GM12878 (cell line): ENCODE measurements around the gene TRAF2. TPM values are rescaled to one million over a fixed set of nuclear protein-coding genes. Genes with fewer than 3 reads are reported as not detected.
A peak's percentile ranks its signal among the peaks of the same experiment; 100 is the strongest.
"Not testable (repeated sequence)": the region's sequence is repeated elsewhere in the genome, so short reads cannot be mapped to it uniquely, and the experiment has no call there.

Experiments
- ATAC-seq: fragments of 200-7000 bp; cut with Tn5 transposase; 3 replicates; pipeline ENCODE4 v1.9.1; 2020; ENCODE audit warnings: mild to moderate bottlenecking, moderate library complexity
- BruUV-seq: library from RNA; stranded (reverse); fragments of 400-500 nt; replicated peaks from 2 replicates; lab custom pipeline; 2021; lab: Mats Ljungman, UMichigan
- CTCF ChIA-PET: fragments of 300-600 bp; sonication (Branson Sonifier 250); formaldehyde crosslinking; extraction: SDS; loops from one replicate; lab custom pipeline; 2021; ENCODE audit warnings: inconsistent platforms; lab: Yijun Ruan, JAX
- POLR2A ChIA-PET: fragments of 350-600 bp; formaldehyde crosslinking; extraction: SDS; loops from one replicate; lab custom pipeline; 2021; ENCODE audit warnings: inconsistent platforms; lab: Charles Lee
- RAD21 ChIA-PET: fragments of 300-600 bp; sonication (Branson Sonifier 250); formaldehyde crosslinking; loops from one replicate; lab custom pipeline; 2023; ENCODE audit warnings: antibody characterized with exemption; ENCODE audit not compliant: unreplicated experiment; lab: Charles Lee
- SMC1A ChIA-PET: fragments of 300-600 bp; sonication (Branson Sonifier 250); formaldehyde crosslinking; loops from one replicate; lab custom pipeline; 2023; ENCODE audit not compliant: unreplicated experiment, uncharacterized antibody; lab: Charles Lee
- DNase-seq: peaks from one replicate; pipeline ENCODE4 v3.0.0-alpha.2; 2011; ENCODE audit warnings: low read depth, low spot score
- FAIRE-seq: peaks from 3 replicates; lab custom pipeline; 2011; peaks lifted over from hg19 to GRCh38; lab: Jason Lieb, UNC
- H2AFZ ChIP-seq: 2 replicates; pipeline ENCODE4 v1.6.0; 2011; ENCODE audit warnings: low read depth, low read length, control low read depth; ENCODE audit not compliant: control insufficient read depth
- H3K27ac ChIP-seq: 2 replicates; pipeline ENCODE4 v1.5.1; 2011; ENCODE audit warnings: control low read depth; ENCODE audit not compliant: control insufficient read depth, insufficient read depth
- H3K27me3 ChIP-seq, 2 experiments: replicated peaks in 1 of 2; 2 replicates each; pipeline versions ENCODE4 v1.6.0 to v1.6.1; 2011; ENCODE audit warnings: low read length in 1 of 2; ENCODE audit not compliant: control insufficient read depth in 2 of 2, insufficient read depth in 2 of 2
- H3K36me3 ChIP-seq, 2 experiments: 2 replicates each; pipeline ENCODE4 v1.5.1; 2011; ENCODE audit warnings: low read length in 1 of 2; ENCODE audit not compliant: control insufficient read depth in 2 of 2, insufficient read depth in 2 of 2
- H3K4me1 ChIP-seq: 2 replicates; pipeline ENCODE4 v1.6.1; 2011; ENCODE audit warnings: mild to moderate bottlenecking, low read length, moderate library complexity, mixed read lengths; ENCODE audit not compliant: control insufficient read depth, insufficient read depth
- H3K4me2 ChIP-seq: 2 replicates; pipeline ENCODE4 v1.6.0; 2011; ENCODE audit warnings: control low read depth; ENCODE audit not compliant: control insufficient read depth, insufficient read depth
- H3K4me3 ChIP-seq: fragments of 200-600 bp; sonication (generic); 2 replicates; pipeline ENCODE4 v1.5.1; 2016
- H3K79me2 ChIP-seq: 2 replicates; pipeline ENCODE4 v1.6.0; 2011; ENCODE audit warnings: low read length; ENCODE audit not compliant: control insufficient read depth, insufficient read depth
- H3K9ac ChIP-seq: 2 replicates; pipeline ENCODE4 v1.8.0; 2011; ENCODE audit warnings: low read length, control low read depth, mixed read lengths; ENCODE audit not compliant: control insufficient read depth, insufficient read depth
- H3K9me3 ChIP-seq: replicated peaks from 3 replicates; pipeline ENCODE4 v1.5.1; 2011; ENCODE audit warnings: mild to moderate bottlenecking, low read length; ENCODE audit not compliant: control insufficient read depth, insufficient read depth
- H4K20me1 ChIP-seq: 2 replicates; pipeline ENCODE4 v1.6.0; 2011; ENCODE audit not compliant: control insufficient read depth, insufficient read depth
- EZH2 ChIP-seq: IDR thresholded peaks from 2 replicates; pipeline ENCODE4 v1.6.1; 2012; ENCODE audit warnings: low read depth, mild to moderate bottlenecking, control low read depth, inconsistent platforms, low read length, borderline replicate concordance; ENCODE audit not compliant: control insufficient read depth
- NFYB ChIP-seq: IDR thresholded peaks from 2 replicates; pipeline ENCODE4 v1.6.1; 2011; ENCODE audit warnings: low read depth, mild to moderate bottlenecking, low read length, improper control_type of control experiment, moderate library complexity; ENCODE audit not compliant: insufficient read depth
- POLR2A ChIP-seq: IDR thresholded peaks from 2 replicates; pipeline ENCODE4 v1.6.1; 2011; ENCODE audit warnings: low read depth, mild to moderate bottlenecking, low read length
- POU2F2 ChIP-seq: IDR thresholded peaks from 3 replicates; pipeline ENCODE4 v1.6.1; 2011; ENCODE audit warnings: low read depth, mild to moderate bottlenecking, low read length, borderline replicate concordance
- RFX5 ChIP-seq: IDR thresholded peaks from 2 replicates; pipeline ENCODE4 v1.6.1; 2011; ENCODE audit warnings: low read depth, low read length, improper control_type of control experiment
- WGBS: methylation state at CpG from one replicate; pipeline ENCODE4 v1.1.6; 2016; ENCODE audit warnings: low lambda C conversion rate; ENCODE audit not compliant: insufficient replicate concordance, insufficient coverage; ENCODE audit errors: missing lambda C conversion rate; 5-methylcytosine and 5-hydroxymethylcytosine counted together
- in situ Hi-C: fragments of 300-500 bp; cut with MboI; formaldehyde crosslinking; loops from 9 replicates; pipeline ENCODE4 v1.14.3; 2018; ENCODE audit warnings: mixed read lengths
- intact Hi-C: fragments of 100-400 bp; cut with micrococcal nuclease; formaldehyde crosslinking; loops from one replicate; pipeline ENCODE4 v1.14.2; 2022; ENCODE audit not compliant: unreplicated experiment
- polyA plus RNA-seq, 11 experiments: library from polyadenylated mRNA; depleted of rRNA in 4 of 11; unstranded in 6 of 11; stranded (reverse) in 5 of 11; fragments of >200 nt; fragmentation: Nextera tagmentation in 4 of 11; fragmentation: Illumina TruSeq in 1 of 11; extraction: Ambion mirVana in 4 of 11; extraction: Trizol in 1 of 11; gene quantifications; 1 replicate in 1 of 11; 2 replicates in 10 of 11; pipeline versions ENCODE4 v1.2.1 to v1.2.3, GENCODE V29; 2011 to 2016; ENCODE audit warnings: inconsistent platforms in 2 of 11, missing spikeins in 2 of 11, low read depth in 1 of 11
- total RNA-seq, 4 experiments: library from RNA; depleted of rRNA in 3 of 4; stranded (reverse); fragments of >200 nt in 3 of 4; fragmentation: Illumina TruSeq in 1 of 4; extraction: Trizol in 1 of 4; gene quantifications; 2 replicates each; pipeline versions ENCODE4 v1.2.1 to v1.2.3, GENCODE V29; 2013 to 2021

TRAF2 gene
- total and polyA plus RNA-seq, 10 of the 15 experiments (the other 5 are each of a cell fraction or from before 2014, with no cell fraction given) = 0.34 to 39.5 (median 18.7) TPM

DNA sequence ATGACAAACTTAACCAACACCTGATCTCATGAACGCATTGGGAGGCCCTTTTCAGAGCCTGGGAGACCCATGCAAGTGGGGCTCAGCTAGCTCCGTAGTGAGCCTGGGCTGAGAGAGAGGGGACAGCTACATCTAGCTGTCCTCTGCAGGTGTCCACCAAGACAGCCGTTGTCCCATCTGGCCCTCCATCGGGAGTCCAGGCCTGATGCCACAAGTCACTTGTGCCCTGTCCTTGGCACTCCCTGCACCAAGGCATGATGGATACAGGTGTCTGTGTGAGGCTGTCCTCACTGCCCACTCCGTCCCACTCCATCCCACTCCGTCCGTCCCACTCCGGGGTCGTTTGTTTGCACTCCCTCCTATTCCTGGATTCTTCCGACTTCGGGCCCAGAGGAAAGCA, 17.7 kb upstream of the TRAF2 start:
- Histone ChIP-seq H3K4me2 (no peak overlapping the region), H3K4me3 (no peak overlapping the region), H4K20me1 (no peaks in the 10 kb centered on the region), H3K36me3 (peaks cover under 1 to 1% of the 10 kb centered on the region in 2 experiments; a peak in 3 of 4 replicates), H2AFZ (no peak overlapping the region), H3K4me1 (peaks cover 5% of the 10 kb centered on the region), H3K9ac (no peak overlapping the region), H3K79me2 (peaks cover 23% of the 10 kb centered on the region), H3K27ac (no peak overlapping the region), H3K9me3 (peaks cover 5% of the 10 kb centered on the region; the same call in 1 of the 3 replicates), H3K27me3 (no peaks in the 10 kb centered on the region)
- RAD21 ChIA-PET = interaction anchor here (2.4 kb wide), 1 partner anchor 13 kb away, joined by 8 read pairs; no protein-coding TSS in a partner anchor
- no peak for FAIRE-seq
- POLR2A ChIA-PET = interaction anchor here (0.6 kb wide), 1 partner anchor 17 kb away, joined by 3 read pairs; no protein-coding TSS in a partner anchor
- SMC1A ChIA-PET = interaction anchor here (1.8 kb wide), 1 partner anchor 13 kb away, joined by 9 read pairs; no protein-coding TSS in a partner anchor
- no peak for DNase-seq
- WGBS = 89% methylated on average over 11 of the region's 11 CpGs
- ATAC-seq = no peak
- no TSS peak for BruUV-seq
- TF ChIP-seq RFX5 (no peak), POU2F2 (no peak), NFYB (no peak), EZH2 (no peak), POLR2A (0 out of 2 replicates have a peak, but pooled peaks have one; percentile 14)
- CTCF ChIA-PET = interaction anchor here (0.7 to 0.8 kb wide), 2 partner anchors 12 to 167 kb away, joined by 3 to 4 read pairs; no protein-coding TSS in a partner anchor
- intact Hi-C loops (no loop called here), in situ Hi-C loops (no loop called here)

GRCh38 chr9:136869611-136870010, 16.7 kb upstream of the TRAF2 start:
- H3K9me3 ChIP-seq, H3K27me3 ChIP-seq, in situ Hi-C loops, H3K36me3 ChIP-seq, DNase-seq, H2AFZ ChIP-seq, H4K20me1 ChIP-seq, H3K4me1 ChIP-seq, intact Hi-C loops, BruUV-seq, H3K4me2 ChIP-seq, ATAC-seq, H3K9ac ChIP-seq, H3K27ac ChIP-seq, H3K4me3 ChIP-seq, FAIRE-seq: not testable (repeated sequence)
- ChIA-PET SMC1A (interaction anchor here (1.8 kb wide), 2 partner anchors 13 to 165 kb away, joined by 6 to 7 read pairs; no protein-coding TSS in a partner anchor), RAD21 (interaction anchor here (2.4 kb wide), 1 partner anchor 12 kb away, joined by 8 read pairs; no protein-coding TSS in a partner anchor), POLR2A (interaction anchor here (0.6 to 1.3 kb wide), 2 partner anchors 12 to 15 kb away, joined by 4 to 5 read pairs; no protein-coding TSS in a partner anchor), CTCF (interaction anchor here (0.9 to 1.3 kb wide), 2 partner anchors 9 to 160 kb away, joined by 3 to 4 read pairs; no protein-coding TSS in a partner anchor)
- peaks cover 19% of the 10 kb centered on the region for H3K79me2 ChIP-seq
- 100% methylated on average over 1 of the region's 2 CpGs for WGBS
